CD8-positive, alpha-beta memory T cell (primary cell): ENCODE measurements around the gene NTNG1. TPM values are rescaled to one million over a fixed set of nuclear protein-coding genes. Genes with fewer than 3 reads are reported as not detected.
A peak's percentile ranks its signal among the peaks of the same experiment; 100 is the strongest.

Experiments used
- CTCF ChIA-PET: fragments of 350-600 bp; sonication (Branson Sonifier 250); formaldehyde crosslinking; loops from one replicate; lab custom pipeline; 2021; ENCODE audit warnings: antibody characterized with exemption; lab: Charles Lee
- POLR2A ChIA-PET: fragments of 350-600 bp; sonication (Branson Sonifier 250); formaldehyde crosslinking; loops from one replicate; lab custom pipeline; 2021; ENCODE audit warnings: antibody characterized with exemption; lab: Charles Lee
- DNase-seq, 5 donors: peaks; one replicate each; pipeline versions ENCODE4 v3.0.0 to v3.0.0-alpha.2; 2020 to 2022; ENCODE audit warnings: mixed read lengths in 1 of 5
- H3K27ac ChIP-seq: one replicate; pipeline ENCODE4 v1.7.0; 2013; ENCODE audit warnings: low read depth, mild to moderate bottlenecking, low read length, moderate library complexity
- H3K27me3 ChIP-seq: 2 replicates; pipeline ENCODE4 v1.7.0; 2013; ENCODE audit warnings: low read length, mild to moderate bottlenecking; ENCODE audit not compliant: insufficient read depth, poor library complexity, severe bottlenecking
- H3K36me3 ChIP-seq: 2 replicates; pipeline ENCODE4 v1.7.0; 2013; ENCODE audit warnings: mild to moderate bottlenecking, low read length, moderate library complexity; ENCODE audit not compliant: insufficient read depth
- H3K4me1 ChIP-seq: 2 replicates; pipeline ENCODE4 v1.7.0; 2013; ENCODE audit warnings: mild to moderate bottlenecking, low read length, moderate library complexity; ENCODE audit not compliant: insufficient read depth
- H3K4me3 ChIP-seq: 2 replicates; pipeline ENCODE4 v1.7.0; 2013; ENCODE audit warnings: mild to moderate bottlenecking, low read length
- H3K9me3 ChIP-seq: 2 replicates; pipeline ENCODE4 v1.7.0; 2013; ENCODE audit warnings: mild to moderate bottlenecking, low read length
- H3K27ac Mint-ChIP-seq, 8 donors: one replicate each; pipeline ENCODE4 v1.8.0; 2020 to 2021; ENCODE audit warnings: mixed read lengths in 8 of 8, mild to moderate bottlenecking in 6 of 8, inconsistent platforms in 3 of 8, moderate library complexity in 3 of 8
- H3K27me3 Mint-ChIP-seq, 2 donors: one replicate each; pipeline ENCODE4 v1.8.0; 2020 to 2021; ENCODE audit warnings: mixed read lengths in 2 of 2, mild to moderate bottlenecking in 1 of 2, moderate library complexity in 1 of 2
- H3K36me3 Mint-ChIP-seq, 3 donors: one replicate each; pipeline ENCODE4 v1.8.0; 2020 to 2021; ENCODE audit warnings: mixed read lengths in 3 of 3, inconsistent platforms in 1 of 3, mild to moderate bottlenecking in 1 of 3
- H3K4me1 Mint-ChIP-seq, 3 donors: one replicate each; pipeline ENCODE4 v1.8.0; 2020 to 2021; ENCODE audit warnings: mixed read lengths in 3 of 3, inconsistent platforms in 1 of 3, mild to moderate bottlenecking in 1 of 3
- H3K4me3 Mint-ChIP-seq, 7 donors: one replicate each; pipeline ENCODE4 v1.8.0; 2020 to 2021; ENCODE audit warnings: mixed read lengths in 7 of 7, mild to moderate bottlenecking in 6 of 7, moderate library complexity in 4 of 7, inconsistent platforms in 2 of 7
- H3K9me3 Mint-ChIP-seq, 5 donors: one replicate each; pipeline ENCODE4 v1.8.0; 2020 to 2022; ENCODE audit warnings: mixed read lengths in 5 of 5, mild to moderate bottlenecking in 3 of 5, moderate library complexity in 2 of 5, inconsistent platforms in 1 of 5
- polyA plus RNA-seq: library from polyadenylated mRNA; unstranded; fragments of 300-500 nt; fragmentation: Illumina TruSeq; gene quantifications from one replicate; pipeline ENCODE4 v1.2.3, GENCODE V29; 2021
- total RNA-seq, 2 experiments: library from RNA; stranded (reverse); gene quantifications; one replicate each; pipeline ENCODE4 v1.2.3, GENCODE V29; 2021

NTNG1 gene
- total and polyA plus RNA-seq, 3 experiments from 2014 or later, result not detected

DNA sequence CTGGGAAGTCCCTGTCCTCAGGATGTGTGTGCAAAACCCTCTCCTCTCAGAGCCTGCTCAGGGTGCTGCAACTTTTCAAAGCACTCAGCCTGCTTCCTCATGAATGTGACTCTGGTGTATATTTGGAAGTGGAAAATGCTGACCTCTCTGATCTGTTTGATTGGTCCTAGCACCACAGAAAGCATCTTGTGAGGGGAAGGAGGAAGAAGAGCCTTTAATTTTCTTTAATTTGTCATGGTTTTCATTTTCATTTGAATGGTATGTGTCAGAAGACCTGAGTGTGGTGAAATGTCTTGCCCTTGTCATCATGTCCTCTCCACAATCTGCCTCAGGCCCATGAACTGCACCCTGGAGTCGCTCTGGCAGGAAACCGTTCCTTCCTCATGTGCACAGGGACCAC lies 383.5 kb downstream of the NTNG1 start:
- H3K27ac ChIP-seq, result no peak overlapping the region
- no peaks in the 10 kb centered on the region for H3K36me3 ChIP-seq
- H3K36me3 Mint-ChIP-seq, result no peaks in the 10 kb centered on the region
- H3K4me1 Mint-ChIP-seq, result no peaks in the 10 kb centered on the region
- H3K27me3 Mint-ChIP-seq, result peaks cover 2 to 18% of the 10 kb centered on the region in 2 donors
- no peaks in the 10 kb centered on the region for H3K9me3 Mint-ChIP-seq
- CTCF ChIA-PET, result no interaction called here
- no peak for DNase-seq
- H3K4me3 Mint-ChIP-seq, result no peak overlapping the region
- H3K9me3 ChIP-seq, result no peaks in the 10 kb centered on the region
- H3K27ac Mint-ChIP-seq, result no peak overlapping the region
- POLR2A ChIA-PET, result no interaction called here
- H3K27me3 ChIP-seq, result no peaks in the 10 kb centered on the region
- H3K4me3 ChIP-seq, result no peak overlapping the region
- no peaks in the 10 kb centered on the region for H3K4me1 ChIP-seq

- CTCF ChIA-PET, result no interaction called here
- peaks cover 5 to 24% of the 10 kb centered on the region in 2 donors for H3K27me3 Mint-ChIP-seq
- H3K36me3 Mint-ChIP-seq, result no peaks in the 10 kb centered on the region
- POLR2A ChIA-PET, result no interaction called here
- no peaks in the 10 kb centered on the region for H3K36me3 ChIP-seq
- H3K4me1 ChIP-seq, result no peaks in the 10 kb centered on the region
- H3K27ac ChIP-seq, result no peak overlapping the region
- peaks cover 3% of the 10 kb centered on the region for H3K27me3 ChIP-seq
- peak overlapping the region in 1 of 8 donors; percentile 9 for H3K27ac Mint-ChIP-seq
- H3K9me3 Mint-ChIP-seq, result no peaks in the 10 kb centered on the region
- H3K4me1 Mint-ChIP-seq, result no peaks in the 10 kb centered on the region
- no peaks in the 10 kb centered on the region for H3K9me3 ChIP-seq
- no peak overlapping the region for H3K4me3 Mint-ChIP-seq
- DNase-seq, result no peak
- no peak overlapping the region for H3K4me3 ChIP-seq
These were observed 384.3 kb downstream of the NTNG1 start for GRCh38 chr1:107525145-107525544.

DNA sequence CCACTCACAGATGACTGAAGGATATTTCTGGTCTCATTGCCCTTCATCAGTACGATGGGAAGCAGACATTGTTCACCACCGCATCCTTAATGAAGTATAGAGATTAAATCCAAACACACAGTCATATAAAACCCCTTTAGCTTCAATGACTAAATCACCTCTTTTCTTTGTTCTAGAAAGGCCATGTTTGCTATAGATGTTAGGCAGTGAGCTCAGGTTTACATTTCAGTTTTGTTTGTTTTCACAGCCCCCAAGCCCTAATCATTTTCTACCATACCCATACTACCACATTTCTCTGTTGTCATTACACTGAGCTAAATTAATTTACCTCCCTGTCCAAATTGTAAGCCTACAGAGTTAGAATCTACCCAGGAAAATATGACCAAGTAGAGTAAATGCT lies 385.1 kb downstream of the NTNG1 start:
- Histone ChIP-seq H3K4me1 (no peaks in the 10 kb centered on the region), H3K9me3 (no peaks in the 10 kb centered on the region), H3K4me3 (no peak overlapping the region), H3K27me3 (peaks cover 3% of the 10 kb centered on the region), H3K27ac (no peak overlapping the region), H3K36me3 (no peaks in the 10 kb centered on the region)
- Mint-ChIP-seq H3K4me1 (no peaks in the 10 kb centered on the region), H3K36me3 (no peaks in the 10 kb centered on the region), H3K4me3 (no peak overlapping the region), H3K27me3 (peaks cover 5 to 27% of the 10 kb centered on the region in 2 donors), H3K9me3 (no peaks in the 10 kb centered on the region), H3K27ac (no peak overlapping the region)
- POLR2A ChIA-PET, result no interaction called here
- no peak for DNase-seq
- CTCF ChIA-PET, result no interaction called here

GRCh38 chr1:107526524-107527198 lies 385.8 kb downstream of the NTNG1 start:
- Mint-ChIP-seq H3K27me3 (peaks cover 5 to 31% of the 10 kb centered on the region in 2 donors), H3K9me3 (no peaks in the 10 kb centered on the region), H3K4me1 (no peaks in the 10 kb centered on the region), H3K4me3 (no peak overlapping the region), H3K27ac (no peak overlapping the region), H3K36me3 (no peaks in the 10 kb centered on the region)
- Histone ChIP-seq H3K27ac (no peak overlapping the region), H3K9me3 (no peaks in the 10 kb centered on the region), H3K36me3 (no peaks in the 10 kb centered on the region), H3K27me3 (peaks cover 3% of the 10 kb centered on the region), H3K4me3 (no peak overlapping the region), H3K4me1 (no peaks in the 10 kb centered on the region)
- ChIA-PET POLR2A (no interaction called here), CTCF (no interaction called here)
- no peak for DNase-seq

- POLR2A ChIA-PET, result no interaction called here
- H3K27ac ChIP-seq, result no peak overlapping the region
- H3K27ac Mint-ChIP-seq, result no peak overlapping the region
- H3K4me1 Mint-ChIP-seq, result no peaks in the 10 kb centered on the region
- no peaks in the 10 kb centered on the region for H3K4me1 ChIP-seq
- peaks cover 3% of the 10 kb centered on the region for H3K27me3 ChIP-seq
- no peaks in the 10 kb centered on the region for H3K36me3 ChIP-seq
- H3K9me3 Mint-ChIP-seq, result no peaks in the 10 kb centered on the region
- H3K4me3 ChIP-seq, result no peak overlapping the region
- CTCF ChIA-PET, result no interaction called here
- H3K4me3 Mint-ChIP-seq, result no peak overlapping the region
- H3K9me3 ChIP-seq, result no peaks in the 10 kb centered on the region
- H3K36me3 Mint-ChIP-seq, result no peaks in the 10 kb centered on the region
- no peak for DNase-seq
- peaks cover 5 to 26% of the 10 kb centered on the region in 2 donors for H3K27me3 Mint-ChIP-seq
These were observed 388.8 kb downstream of the NTNG1 start for GRCh38 chr1:107529511-107530149.

GRCh38 chr1:107530543-107530942 lies 389.7 kb downstream of the NTNG1 start:
- no peaks in the 10 kb centered on the region for H3K36me3 Mint-ChIP-seq
- Histone ChIP-seq H3K36me3 (no peaks in the 10 kb centered on the region), H3K4me1 (no peaks in the 10 kb centered on the region), H3K27ac (no peak overlapping the region), H3K9me3 (no peaks in the 10 kb centered on the region), H3K4me3 (no peak overlapping the region), H3K27me3 (peaks cover 3% of the 10 kb centered on the region)
- no peak overlapping the region for H3K4me3 Mint-ChIP-seq
- CTCF ChIA-PET, result no interaction called here
- no peak overlapping the region for H3K27ac Mint-ChIP-seq
- H3K9me3 Mint-ChIP-seq, result no peaks in the 10 kb centered on the region
- DNase-seq, result no peak
- H3K27me3 Mint-ChIP-seq, result peaks cover 6 to 19% of the 10 kb centered on the region in 2 donors
- POLR2A ChIA-PET, result no interaction called here
- no peaks in the 10 kb centered on the region for H3K4me1 Mint-ChIP-seq

DNA sequence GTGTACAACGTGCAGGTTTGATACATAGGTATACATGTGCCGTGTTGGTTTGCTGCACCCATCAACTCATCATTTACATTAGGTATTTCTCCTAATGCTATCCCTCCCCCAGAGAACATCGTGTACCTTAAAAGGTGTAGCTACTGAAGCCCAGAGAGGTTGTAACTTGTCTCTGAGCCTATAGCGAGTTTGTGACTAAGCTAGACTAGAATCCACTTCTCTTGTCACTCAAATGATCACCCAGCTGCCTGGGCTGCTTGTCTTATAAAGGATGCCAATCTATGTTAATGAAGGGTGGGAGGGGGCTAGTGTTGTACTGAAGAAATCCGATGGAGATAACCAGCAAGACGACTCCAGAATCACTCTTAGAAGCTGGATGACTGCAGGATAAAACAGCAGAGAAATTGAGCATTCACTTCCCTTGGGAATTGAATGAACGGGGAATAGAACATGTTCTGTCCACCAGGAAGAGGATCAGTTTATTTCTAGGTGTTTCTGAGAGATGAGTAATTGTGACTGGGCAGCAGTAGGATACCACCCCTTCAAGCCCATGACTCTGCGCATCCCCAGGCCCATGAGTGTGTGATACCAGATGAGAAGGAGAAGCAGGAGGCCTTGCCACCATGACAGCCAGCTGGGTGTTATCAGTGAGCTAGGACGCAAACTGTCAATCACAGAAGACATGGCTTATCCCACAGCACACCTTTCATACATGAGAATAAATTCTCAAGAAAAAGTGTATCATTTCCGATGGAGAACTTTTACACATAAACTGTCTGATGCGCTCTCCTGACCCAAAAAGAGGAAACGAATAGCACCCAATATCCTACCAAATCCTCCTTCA lies 390.4 kb downstream of the NTNG1 start:
- no peak overlapping the region for H3K4me3 Mint-ChIP-seq
- Histone ChIP-seq H3K27me3 (peaks cover 3% of the 10 kb centered on the region), H3K9me3 (no peaks in the 10 kb centered on the region), H3K27ac (no peak overlapping the region), H3K36me3 (no peaks in the 10 kb centered on the region), H3K4me3 (no peak overlapping the region), H3K4me1 (no peaks in the 10 kb centered on the region)
- H3K9me3 Mint-ChIP-seq, result no peaks in the 10 kb centered on the region
- peaks cover 6 to 19% of the 10 kb centered on the region in 2 donors for H3K27me3 Mint-ChIP-seq
- POLR2A ChIA-PET, result no interaction called here
- no peaks in the 10 kb centered on the region for H3K36me3 Mint-ChIP-seq
- CTCF ChIA-PET, result no interaction called here
- no peaks in the 10 kb centered on the region for H3K4me1 Mint-ChIP-seq
- no peak for DNase-seq
- no peak overlapping the region for H3K27ac Mint-ChIP-seq

DNA sequence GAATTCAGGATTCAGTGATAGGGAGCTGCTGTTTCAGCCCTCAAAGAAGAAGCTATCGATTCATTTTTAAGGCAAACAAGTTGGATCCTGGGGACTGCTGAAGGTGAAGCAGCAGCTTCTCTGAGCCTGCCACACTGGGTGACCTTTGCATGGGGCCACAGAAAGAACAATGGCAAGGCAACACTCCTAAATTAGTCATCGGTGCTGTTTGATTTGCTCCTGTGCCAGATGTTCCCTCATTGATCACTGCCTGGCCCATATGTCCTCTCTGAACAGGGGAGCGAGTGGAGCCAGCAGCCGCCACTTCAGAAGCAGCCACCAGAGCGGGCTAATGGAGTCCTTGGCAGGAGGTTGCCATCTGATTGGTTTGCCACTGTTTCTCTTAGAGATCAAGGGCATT lies 391.5 kb downstream of the NTNG1 start:
- H3K4me3 ChIP-seq, result no peak overlapping the region
- Mint-ChIP-seq H3K4me3 (no peak overlapping the region), H3K4me1 (no peaks in the 10 kb centered on the region), H3K27ac (no peak overlapping the region), H3K36me3 (no peaks in the 10 kb centered on the region), H3K9me3 (no peaks in the 10 kb centered on the region), H3K27me3 (peaks cover 6 to 19% of the 10 kb centered on the region in 2 donors)
- no peak for DNase-seq
- no peak overlapping the region for H3K27ac ChIP-seq
- POLR2A ChIA-PET, result no interaction called here
- H3K27me3 ChIP-seq, result peaks cover 3% of the 10 kb centered on the region
- H3K4me1 ChIP-seq, result no peaks in the 10 kb centered on the region
- no peaks in the 10 kb centered on the region for H3K36me3 ChIP-seq
- no peaks in the 10 kb centered on the region for H3K9me3 ChIP-seq
- CTCF ChIA-PET, result no interaction called here
